Adrenal gland (tissue), 5 donors: ENCODE data around the gene NFATC1.

Source experiments
- POLR2A ChIP-seq, 2 donors: fragments of 450-650 bp; IDR thresholded peaks; one replicate each; pipeline ENCODE4 v1.6.1; 2017; ENCODE audit warnings: antibody characterized with exemption in 2 of 2, mild to moderate bottlenecking in 2 of 2, moderate library complexity in 1 of 2
- TF ChIP-seq, protein P1 (sequence below), 6 experiments: fragments of 450-650 bp in 4 of 6; fragments of 200-600 bp in 2 of 6; sonication (generic) in 1 of 6; IDR thresholded peaks; 1 replicate in 5 of 6; 2 replicates in 1 of 6; pipeline versions ENCODE4 v1.5.1 to v1.8.0; 2016 to 2021; ENCODE audit warnings: antibody characterized with exemption in 6 of 6, mild to moderate bottlenecking in 2 of 6, moderate library complexity in 1 of 6
- donor health status: DM: no; HTN: no; CAD: no.

DNA sequence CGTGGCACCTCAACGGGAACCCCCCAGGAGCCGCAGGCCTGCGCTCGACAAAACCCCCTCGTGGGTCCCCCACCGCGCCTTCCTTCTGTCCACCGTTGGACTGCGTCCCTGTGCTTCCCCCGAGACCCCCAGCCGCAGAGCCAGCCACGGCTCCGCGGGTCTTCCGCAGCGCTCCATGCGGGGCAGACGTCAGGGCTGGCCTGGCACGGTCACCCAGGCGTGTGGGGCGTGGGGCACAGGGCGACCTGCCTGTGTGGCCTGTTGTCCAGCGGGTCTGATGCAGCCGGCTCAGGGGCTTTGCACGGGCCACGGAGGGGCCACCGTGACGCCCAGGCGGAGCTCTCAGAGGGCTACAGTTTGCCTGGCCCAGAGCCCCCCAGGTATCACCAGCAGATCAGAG lies 11.0 kb downstream of the NFATC1 start:
- TF ChIP-seq, protein P1, sequence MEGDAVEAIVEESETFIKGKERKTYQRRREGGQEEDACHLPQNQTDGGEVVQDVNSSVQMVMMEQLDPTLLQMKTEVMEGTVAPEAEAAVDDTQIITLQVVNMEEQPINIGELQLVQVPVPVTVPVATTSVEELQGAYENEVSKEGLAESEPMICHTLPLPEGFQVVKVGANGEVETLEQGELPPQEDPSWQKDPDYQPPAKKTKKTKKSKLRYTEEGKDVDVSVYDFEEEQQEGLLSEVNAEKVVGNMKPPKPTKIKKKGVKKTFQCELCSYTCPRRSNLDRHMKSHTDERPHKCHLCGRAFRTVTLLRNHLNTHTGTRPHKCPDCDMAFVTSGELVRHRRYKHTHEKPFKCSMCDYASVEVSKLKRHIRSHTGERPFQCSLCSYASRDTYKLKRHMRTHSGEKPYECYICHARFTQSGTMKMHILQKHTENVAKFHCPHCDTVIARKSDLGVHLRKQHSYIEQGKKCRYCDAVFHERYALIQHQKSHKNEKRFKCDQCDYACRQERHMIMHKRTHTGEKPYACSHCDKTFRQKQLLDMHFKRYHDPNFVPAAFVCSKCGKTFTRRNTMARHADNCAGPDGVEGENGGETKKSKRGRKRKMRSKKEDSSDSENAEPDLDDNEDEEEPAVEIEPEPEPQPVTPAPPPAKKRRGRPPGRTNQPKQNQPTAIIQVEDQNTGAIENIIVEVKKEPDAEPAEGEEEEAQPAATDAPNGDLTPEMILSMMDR (IDR thresholded peaks at IDR 0.05), result no peak
- no peak for TF ChIP-seq POLR2A (IDR thresholded peaks at IDR 0.05)
